A549 (cell line): Measurements from ENCODE around the gene JAG2. TPM values are rescaled to one million over a fixed set of nuclear protein-coding genes. Genes with fewer than 3 reads are reported as not detected.
A peak's percentile ranks its signal among the peaks of the same experiment; 100 is the strongest.

Source experiments
- ATAC-seq, 2 experiments: fragments of 200-7000 bp in 1 of 2; fragments of >200 bp in 1 of 2; cut with Nextera tagmentation in 1 of 2; cut with Tn5 transposase in 1 of 2; 3 replicates each; pipeline versions ENCODE4 v1.8.0 to v1.9.1; 2018 to 2020; ENCODE audit warnings: mild to moderate bottlenecking in 1 of 2, moderate library complexity in 1 of 2
- CTCF ChIA-PET: fragments of 300-600 bp; sonication (Branson Sonifier 250); formaldehyde crosslinking; extraction: SDS; loops from one replicate; lab custom pipeline; 2021; ENCODE audit warnings: antibody characterized with exemption, inconsistent platforms; lab: Yijun Ruan, JAX
- POLR2A ChIA-PET: fragments of 350-600 bp; formaldehyde crosslinking; extraction: SDS; loops from one replicate; lab custom pipeline; 2021; ENCODE audit warnings: antibody characterized with exemption, inconsistent platforms; lab: Yijun Ruan, JAX
- DNase-seq, 2 experiments: peaks; one replicate each; pipeline versions ENCODE4 v3.0.0 to v3.0.0-alpha.2; 2011 to 2016; ENCODE audit warnings: low read depth in 1 of 2, low spot score in 1 of 2
- FAIRE-seq: peaks from 2 replicates; lab custom pipeline; 2011; peaks lifted over from hg19 to GRCh38; lab: Jason Lieb, UNC
- H3K27ac ChIP-seq, 2 experiments: fragments of >200 bp; sonication (Bioruptor Twin); formaldehyde crosslinking; 3 replicates each; pipeline ENCODE4 v1.5.1; 2016 to 2017
- H3K4me1 ChIP-seq: fragments of >200 bp; sonication (Bioruptor Twin); formaldehyde crosslinking; 3 replicates; pipeline ENCODE4 v1.6.1; 2016
- H3K4me2 ChIP-seq: fragments of >200 bp; sonication (Bioruptor Twin); formaldehyde crosslinking; 3 replicates; pipeline ENCODE4 v1.6.1; 2016
- H3K4me3 ChIP-seq: fragments of >200 bp; sonication (Bioruptor Twin); formaldehyde crosslinking; 3 replicates; pipeline ENCODE4 v1.5.1; 2016
- H3K9me3 ChIP-seq: fragments of >200 bp; sonication (Bioruptor Twin); formaldehyde crosslinking; 3 replicates; pipeline ENCODE4 v1.6.1; 2016
- BHLHE40 ChIP-seq: IDR thresholded peaks from 2 replicates; pipeline ENCODE4 v1.6.1; 2012; ENCODE audit warnings: low read depth, low read length, inconsistent platforms
- CBX2 ChIP-seq: fragments of 200-600 bp; sonication (generic); IDR thresholded peaks from 2 replicates; pipeline ENCODE4 v1.6.1; 2016; ENCODE audit warnings: low read depth, mild to moderate bottlenecking, borderline replicate concordance
- EHF ChIP-seq: fragments of 250-450 bp; sonication (Bioruptor Pico); IDR thresholded peaks from 2 replicates; pipeline ENCODE4 v1.5.0; 2020; ENCODE audit warnings: mild to moderate bottlenecking
- ELK1 ChIP-seq: fragments of 150-350 bp; IDR thresholded peaks from 2 replicates; pipeline ENCODE4 v1.6.1; 2014; ENCODE audit warnings: low read depth, mild to moderate bottlenecking, low read length
- EP300 ChIP-seq, 2 experiments: fragments of >200 bp; sonication (Bioruptor Twin); formaldehyde crosslinking; IDR thresholded peaks; 2 replicates in 1 of 2; 3 replicates in 1 of 2; pipeline ENCODE4 v1.6.1; 2016 to 2017
- FOSL2 ChIP-seq, 2 experiments: fragments of 450-650 bp in 1 of 2; fragments of >200 bp in 1 of 2; sonication (Bioruptor Twin) in 1 of 2; formaldehyde crosslinking; IDR thresholded peaks; 2 replicates each; pipeline versions ENCODE4 v1.5.0 to v1.6.1; 2016 to 2020; ENCODE audit warnings: mild to moderate bottlenecking in 1 of 2, moderate library complexity in 1 of 2
- GATA3 ChIP-seq: IDR thresholded peaks from 2 replicates; pipeline ENCODE4 v1.6.1; 2012; ENCODE audit warnings: borderline replicate concordance
- HEYL ChIP-seq: fragments of 250-450 bp; sonication (Bioruptor Pico); IDR thresholded peaks from 2 replicates; pipeline ENCODE4 v1.8.0; 2021; ENCODE audit warnings: mild to moderate bottlenecking, moderate library complexity
- HOXB5 ChIP-seq: fragments of 250-450 bp; sonication (Bioruptor Pico); IDR thresholded peaks from 2 replicates; pipeline ENCODE4 v1.5.0; 2020; ENCODE audit warnings: mild to moderate bottlenecking, moderate library complexity
- KDM1A ChIP-seq: fragments of 200-600 bp; sonication (generic); IDR thresholded peaks from 2 replicates; pipeline ENCODE4 v1.6.1; 2016; ENCODE audit warnings: low read depth, mild to moderate bottlenecking
- MAFK ChIP-seq: fragments of 450-650 bp; IDR thresholded peaks from 2 replicates; pipeline ENCODE4 v1.6.1; 2014; ENCODE audit not compliant: partially characterized antibody
- MYC ChIP-seq: IDR thresholded peaks from 2 replicates; pipeline ENCODE4 v1.6.1; 2012; ENCODE audit warnings: mild to moderate bottlenecking, inconsistent platforms, low read length, improper control_type of control experiment, borderline replicate concordance
- NPAS2 ChIP-seq: fragments of 250-450 bp; sonication (Bioruptor Pico); IDR thresholded peaks from 2 replicates; pipeline ENCODE4 v1.8.0; 2022; ENCODE audit warnings: mild to moderate bottlenecking, moderate library complexity, borderline replicate concordance
- NR3C1 ChIP-seq: fragments of >200 bp; sonication (Bioruptor Twin); formaldehyde crosslinking; IDR thresholded peaks from 3 replicates; pipeline ENCODE4 v1.6.1; 2017
- PHF8 ChIP-seq: fragments of 200-600 bp; sonication (generic); IDR thresholded peaks from 2 replicates; pipeline ENCODE4 v1.6.1; 2016; ENCODE audit warnings: low read depth, mild to moderate bottlenecking, antibody characterized with exemption, moderate library complexity, borderline replicate concordance
- RAD21 ChIP-seq, 2 experiments: fragments of >200 bp in 1 of 2; sonication (Bioruptor Twin) in 1 of 2; formaldehyde crosslinking in 1 of 2; IDR thresholded peaks in 1 of 2; conservative IDR thresholded peaks in 1 of 2; 2 replicates in 1 of 2; 3 replicates in 1 of 2; pipeline ENCODE4 v1.6.1; 2012 to 2018; ENCODE audit warnings: inconsistent platforms in 1 of 2
- RARB ChIP-seq: fragments of 250-450 bp; sonication (Bioruptor Pico); IDR thresholded peaks from 2 replicates; pipeline ENCODE4 v1.8.0; 2021; ENCODE audit warnings: mild to moderate bottlenecking, moderate library complexity
- RCOR1 ChIP-seq: fragments of 150-350 bp; IDR thresholded peaks from 2 replicates; pipeline ENCODE4 v1.6.1; 2014; ENCODE audit warnings: antibody characterized with exemption, low read length, low read depth
- RFX5 ChIP-seq: fragments of 450-650 bp; IDR thresholded peaks from 2 replicates; pipeline ENCODE4 v1.7.1; 2014; ENCODE audit warnings: antibody characterized with exemption, mild to moderate bottlenecking, moderate library complexity
- SMC3 ChIP-seq: fragments of >200 bp; sonication (Bioruptor Twin); formaldehyde crosslinking; IDR thresholded peaks from 3 replicates; pipeline ENCODE4 v1.6.1; 2018; ENCODE audit warnings: inconsistent platforms
- ZNF302 ChIP-seq: fragments of 250-450 bp; sonication (Bioruptor Pico); IDR thresholded peaks from 2 replicates; pipeline ENCODE4 v1.9.0; 2021; ENCODE audit warnings: inconsistent platforms, mild to moderate bottlenecking, moderate library complexity
- WGBS: methylation state at CpG from one replicate; pipeline ENCODE4 v1.1.6; 2017; ENCODE audit errors: missing lambda C conversion rate; 5-methylcytosine and 5-hydroxymethylcytosine counted together
- polyA plus RNA-seq, 4 experiments: library from polyadenylated mRNA; depleted of rRNA in 3 of 4; stranded (reverse); fragments of >200 nt; fragmentation: RNase III in 1 of 4; extraction: RNeasy Plus Mini Kit Qiagen cat#74134 plus additional on column Dnase treatment in 1 of 4; gene quantifications; 2 replicates in 3 of 4; 3 replicates in 1 of 4; pipeline ENCODE4 v1.2.3, GENCODE V29; 2011 to 2017
- TF ChIP-seq, protein P1 (sequence below): IDR thresholded peaks from 2 replicates; pipeline ENCODE4 v1.6.1; 2012
- TF ChIP-seq, protein P2 (sequence below): fragments of >200 bp; sonication (Bioruptor Twin); formaldehyde crosslinking; IDR thresholded peaks from 3 replicates; pipeline ENCODE4 v1.6.1; 2016

JAG2 gene
- polyA plus RNA-seq, 2 of the 4 experiments (the other 2 are of a cell fraction): 5.9 to 20.4 TPM

GRCh38 chr14:105203057-105203531 lies 34.5 kb upstream of the JAG2 start (continued):
- TF ChIP-seq, protein P1, sequence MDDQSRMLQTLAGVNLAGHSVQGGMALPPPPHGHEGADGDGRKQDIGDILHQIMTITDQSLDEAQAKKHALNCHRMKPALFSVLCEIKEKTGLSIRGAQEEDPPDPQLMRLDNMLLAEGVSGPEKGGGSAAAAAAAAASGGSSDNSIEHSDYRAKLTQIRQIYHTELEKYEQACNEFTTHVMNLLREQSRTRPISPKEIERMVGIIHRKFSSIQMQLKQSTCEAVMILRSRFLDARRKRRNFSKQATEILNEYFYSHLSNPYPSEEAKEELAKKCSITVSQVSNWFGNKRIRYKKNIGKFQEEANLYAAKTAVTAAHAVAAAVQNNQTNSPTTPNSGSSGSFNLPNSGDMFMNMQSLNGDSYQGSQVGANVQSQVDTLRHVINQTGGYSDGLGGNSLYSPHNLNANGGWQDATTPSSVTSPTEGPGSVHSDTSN: 0 out of 2 replicates have a peak, but pooled peaks have one; percentile 21
- TF ChIP-seq GATA3: no peak
- TF ChIP-seq SMC3: peak; percentile 87
- TF ChIP-seq FOSL2 (IDR thresholded peaks at IDR 0.05): no peak
- no peak for TF ChIP-seq FOSL2 (CRISPR knock-in tag; IDR thresholded peaks at IDR 0.05)
- no peak for TF ChIP-seq HOXB5

DNA sequence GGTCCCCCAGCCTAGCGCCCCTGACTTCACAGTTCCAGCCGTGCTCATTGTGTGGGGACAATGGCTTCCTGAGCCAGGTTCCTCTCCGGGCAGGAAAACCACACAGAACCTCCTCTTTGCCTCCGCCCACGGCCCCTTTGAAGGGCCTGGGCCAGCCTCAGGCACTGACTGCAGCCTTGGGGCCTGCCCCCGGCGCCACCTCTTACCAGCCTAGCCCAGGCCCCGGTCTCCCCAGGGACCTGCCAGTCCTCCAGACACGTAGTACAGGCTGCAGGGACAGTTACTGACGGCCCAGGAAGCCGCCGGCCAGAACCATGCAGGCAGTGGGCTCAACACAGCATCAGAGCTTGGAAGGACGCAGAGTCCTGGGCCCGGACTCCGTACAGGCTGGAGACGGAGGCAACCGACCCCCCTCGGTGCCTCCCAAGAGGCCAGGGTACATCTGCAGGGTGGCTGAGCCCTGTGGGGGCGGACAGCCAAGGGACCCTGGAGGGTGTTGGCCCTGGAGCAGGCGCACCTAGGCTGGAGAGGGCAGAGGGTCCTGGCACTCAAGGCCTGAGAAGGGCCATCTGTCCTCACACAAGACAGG lies 33.4 kb upstream of the JAG2 start:
- TF ChIP-seq EHF (CRISPR knock-in tag) (no peak), SMC3 (no peak), NPAS2 (no peak), RARB (CRISPR knock-in tag) (no peak), BHLHE40 (no peak), FOSL2 (IDR thresholded peaks at IDR 0.05) (no peak), FOSL2 (CRISPR knock-in tag; IDR thresholded peaks at IDR 0.05) (no peak)
- TF ChIP-seq, protein P2, sequence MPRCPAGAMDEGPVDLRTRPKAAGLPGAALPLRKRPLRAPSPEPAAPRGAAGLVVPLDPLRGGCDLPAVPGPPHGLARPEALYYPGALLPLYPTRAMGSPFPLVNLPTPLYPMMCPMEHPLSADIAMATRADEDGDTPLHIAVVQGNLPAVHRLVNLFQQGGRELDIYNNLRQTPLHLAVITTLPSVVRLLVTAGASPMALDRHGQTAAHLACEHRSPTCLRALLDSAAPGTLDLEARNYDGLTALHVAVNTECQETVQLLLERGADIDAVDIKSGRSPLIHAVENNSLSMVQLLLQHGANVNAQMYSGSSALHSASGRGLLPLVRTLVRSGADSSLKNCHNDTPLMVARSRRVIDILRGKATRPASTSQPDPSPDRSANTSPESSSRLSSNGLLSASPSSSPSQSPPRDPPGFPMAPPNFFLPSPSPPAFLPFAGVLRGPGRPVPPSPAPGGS: no peak
- Histone ChIP-seq H3K9me3 (no peaks in the 10 kb centered on the region), H3K4me3 (no peak overlapping the region), H3K4me1 (peaks cover 43% of the 10 kb centered on the region), H3K27ac (no peak overlapping the region), H3K4me2 (no peak overlapping the region)
- ATAC-seq (peak in 1 of 2 experiments; percentile 1; a peak in 3 of 6 replicates), DNase-seq (no peak), FAIRE-seq (no peak)
- WGBS: 88% methylated on average over 14 of the region's 20 CpGs
- ChIA-PET POLR2A (no interaction called here), CTCF (interaction anchor here (0.6 to 4.8 kb wide), 16 partner anchors 11 to 326 kb away, joined by 3 to 25 read pairs (median 4); no protein-coding TSS in a partner anchor)

- FAIRE-seq (no peak), DNase-seq (no peak)
- Histone ChIP-seq H3K4me1 (peaks cover 39% of the 10 kb centered on the region), H3K27ac (no peak overlapping the region), H3K4me3 (no peak overlapping the region), H3K4me2 (no peak overlapping the region)
- WGBS: 77% methylated on average over 14 of the region's 28 CpGs
- CTCF ChIA-PET: interaction anchor here (0.6 to 4.8 kb wide), 20 partner anchors 11 to 327 kb away, joined by 3 to 25 read pairs (median 4); no protein-coding TSS in a partner anchor
- TF ChIP-seq SMC3 (0 out of 3 replicates have a peak, but pooled peaks have one; percentile 27), PHF8 (no peak), ZNF302 (CRISPR knock-in tag) (no peak), MAFK (no peak), CBX2 (no peak), RCOR1 (no peak), RAD21 (conservative IDR thresholded peaks at IDR 0.05 in 1 of 2, IDR thresholded peaks at IDR 0.05 in 1 of 2) (peak; percentile 17 to 37; a peak in 3 of 5 replicates)
- TF ChIP-seq, all 56 proteins: peak for 2
- no peaks in the 10 kb centered on the region for H3K9me3 ChIP-seq
- no peak for ATAC-seq
- POLR2A ChIA-PET: no interaction called here
Observed at GRCh38 chr14:105201156-105201924, 32.8 kb upstream of the JAG2 start.

GRCh38 chr14:105200641-105201040 lies 32.1 kb upstream of the JAG2 start:
- Histone ChIP-seq H3K4me2 (no peak overlapping the region), H3K9me3 (no peaks in the 10 kb centered on the region), H3K4me1 (peaks cover 34% of the 10 kb centered on the region), H3K27ac (no peak overlapping the region), H3K4me3 (no peak overlapping the region)
- no peak for DNase-seq
- 93% methylated on average over 15 of the region's 16 CpGs for WGBS
- no peak for ATAC-seq
- POLR2A ChIA-PET: no interaction called here
- CTCF ChIA-PET: interaction anchor here (0.6 to 4.8 kb wide), 10 partner anchors 10 to 151 kb away, joined by 3 to 25 read pairs (median 6); no protein-coding TSS in a partner anchor
- TF ChIP-seq EP300 (IDR thresholded peaks at IDR 0.05) (no peak), KDM1A (no peak), RARB (CRISPR knock-in tag) (no peak), GATA3 (no peak), ELK1 (no peak), MYC (no peak), HOXB5 (no peak), RFX5 (no peak), HEYL (no peak), NR3C1 (no peak)
- TF ChIP-seq, protein P1: no peak
- FAIRE-seq: no peak
